ENCODE data around the gene S100A4.

The S100A4 gene

GRCh38 chr1:153533689-153534201, 11.9 kb downstream of the S100A4 start:
- no peak overlapping the region for H3K27ac ChIP-seq
- TF ChIP-seq CTCF (IDR thresholded peaks at IDR 0.05) (no peak), ZFX (IDR thresholded peaks at IDR 0.05; ENCODE audit: borderline replicate concordance) (no peak)

- peak; percentile 72 for TF ChIP-seq CTCF (IDR thresholded peaks at IDR 0.05)
- no peak for TF ChIP-seq ZFX (IDR thresholded peaks at IDR 0.05; ENCODE audit: borderline replicate concordance)
- no peak overlapping the region for H3K27ac ChIP-seq
These were observed 12.6 kb downstream of the S100A4 start for GRCh38 chr1:153532769-153533599.

GRCh38 chr1:153532181-153532580, 13.4 kb downstream of the S100A4 start:
- H3K27ac ChIP-seq = no peak overlapping the region

DNA sequence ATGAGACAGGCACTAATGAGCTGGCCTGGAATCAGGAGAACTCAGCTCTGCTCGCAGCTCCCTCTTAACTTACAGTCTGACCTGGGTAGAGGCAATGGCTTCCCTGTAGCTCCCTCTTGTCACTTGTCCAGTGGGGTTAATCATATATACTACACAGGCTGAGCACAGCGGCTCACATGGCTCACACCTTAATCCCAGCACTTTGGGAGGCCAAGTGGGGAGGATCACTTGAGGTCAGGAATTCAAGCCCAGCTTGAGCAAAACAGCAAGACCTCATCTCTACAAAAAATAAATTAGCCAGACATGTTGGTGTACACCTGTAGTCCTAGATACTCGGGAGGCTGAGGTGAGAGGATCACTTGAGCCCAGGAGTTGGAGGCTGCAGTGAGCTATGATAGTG, 14.0 kb downstream of the S100A4 start:
- no peak for TF ChIP-seq ZFX (IDR thresholded peaks at IDR 0.05; ENCODE audit: borderline replicate concordance)
- no peak for TF ChIP-seq CTCF (IDR thresholded peaks at IDR 0.05)
- H3K27ac ChIP-seq = no peak overlapping the region

More at GRCh38 chr1:153532181-153532580, 13.4 kb downstream of the S100A4 start:
- no peak for TF ChIP-seq CTCF (IDR thresholded peaks at IDR 0.05)
- TF ChIP-seq ZFX (IDR thresholded peaks at IDR 0.05; ENCODE audit: borderline replicate concordance) = no peak

DNA sequence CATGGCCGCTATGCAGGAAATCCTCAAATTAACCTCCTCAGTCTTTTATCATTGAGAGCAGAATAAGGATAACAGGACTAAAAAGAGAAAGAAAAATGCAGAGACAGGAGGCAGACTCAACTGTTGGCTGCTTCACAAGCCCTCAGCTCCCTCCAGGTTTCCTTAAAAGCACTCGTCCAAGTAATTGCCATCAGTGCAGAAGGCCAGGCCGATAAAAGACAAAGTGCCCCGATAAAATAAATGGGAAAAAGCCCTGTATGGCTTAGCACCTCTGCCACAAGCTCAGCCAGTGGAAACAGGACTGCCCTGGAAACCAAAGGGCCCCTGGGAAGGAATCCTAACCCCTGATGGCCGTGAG, 17.9 kb downstream of the S100A4 start:
- no peak for TF ChIP-seq ZFX (IDR thresholded peaks at IDR 0.05; ENCODE audit: borderline replicate concordance)
- TF ChIP-seq CTCF (IDR thresholded peaks at IDR 0.05) = no peak
- no peak overlapping the region for H3K27ac ChIP-seq

DNA sequence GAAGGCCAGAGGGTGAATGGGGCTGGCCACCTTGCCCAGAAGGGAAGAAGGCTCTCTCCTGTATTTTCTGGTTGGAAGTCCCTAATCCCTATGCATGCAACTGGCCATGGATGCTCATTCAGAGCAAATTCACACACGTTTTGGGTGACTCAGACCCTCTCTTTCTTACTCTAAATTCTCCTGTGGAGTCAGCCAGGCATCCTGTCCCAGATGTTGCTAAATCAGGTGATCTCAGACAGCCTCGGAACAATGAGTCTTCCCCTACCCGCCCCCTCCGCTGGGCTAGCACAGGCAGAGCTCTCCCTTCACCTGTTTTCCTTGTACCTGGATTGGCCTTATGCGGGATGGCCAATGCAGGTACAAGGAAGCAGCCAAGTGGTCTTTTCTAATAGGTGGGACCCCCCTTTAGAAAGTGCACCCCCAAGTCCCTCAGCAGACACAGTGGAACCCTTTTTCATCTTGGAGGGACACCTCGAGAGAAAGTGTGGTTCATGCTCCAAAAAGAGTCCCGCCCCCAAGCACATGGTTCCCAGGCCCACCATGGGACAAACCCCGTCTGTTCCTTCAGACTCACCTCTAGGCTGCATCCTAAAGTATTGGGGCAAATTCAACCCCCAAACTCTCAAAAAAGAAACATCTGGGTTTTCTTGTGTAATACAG, 18.5 kb downstream of the S100A4 start:
- TF ChIP-seq CTCF (IDR thresholded peaks at IDR 0.05) (no peak), ZFX (IDR thresholded peaks at IDR 0.05; ENCODE audit: borderline replicate concordance) (no peak)

DNA sequence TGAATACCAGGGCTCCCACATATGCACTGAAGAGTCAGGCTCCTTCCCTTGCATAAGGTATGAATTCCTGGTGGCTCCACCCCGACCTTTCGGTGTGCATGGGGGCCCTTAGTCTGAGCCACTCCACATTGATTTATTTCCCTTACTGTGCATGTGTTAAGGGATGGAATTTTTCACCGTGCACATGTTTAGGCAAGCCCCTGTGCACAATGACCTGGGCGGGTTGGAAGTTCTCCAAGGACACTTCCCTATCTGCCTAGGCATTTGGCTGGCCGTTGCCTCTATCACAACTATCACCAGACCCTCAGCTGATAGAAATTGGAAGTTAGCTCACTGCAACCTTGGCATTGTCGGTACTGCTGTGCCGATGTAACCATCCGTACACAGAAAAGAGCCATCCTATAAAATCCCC, 19.5 kb downstream of the S100A4 start:
- H3K27ac ChIP-seq = no peak overlapping the region
- no peak for TF ChIP-seq ZFX (IDR thresholded peaks at IDR 0.05; ENCODE audit: borderline replicate concordance)
- no peak for TF ChIP-seq CTCF (IDR thresholded peaks at IDR 0.05)

More for the DNA sequence above, 18.5 kb downstream of the S100A4 start:
- no peak overlapping the region for H3K27ac ChIP-seq

Measured in 22Rv1 (cell line).